CD4-positive, alpha-beta T cell treated with Interleukin-6 at 100 ng/mL for 8 hours (primary cell): ENCODE data around the gene TRIM72.
A peak's percentile ranks its signal among the peaks of the same experiment; 100 is the strongest.
"Not testable (repeated sequence)": the region's sequence is repeated elsewhere in the genome, so short reads cannot be mapped to it uniquely, and the experiment has no call there.

ENCODE experiments used
- DNase-seq: peaks from one replicate; pipeline ENCODE4 v3.0.0-alpha.2; 2020; ENCODE audit warnings: mixed read lengths, low spot score

Gene TRIM72

DNA sequence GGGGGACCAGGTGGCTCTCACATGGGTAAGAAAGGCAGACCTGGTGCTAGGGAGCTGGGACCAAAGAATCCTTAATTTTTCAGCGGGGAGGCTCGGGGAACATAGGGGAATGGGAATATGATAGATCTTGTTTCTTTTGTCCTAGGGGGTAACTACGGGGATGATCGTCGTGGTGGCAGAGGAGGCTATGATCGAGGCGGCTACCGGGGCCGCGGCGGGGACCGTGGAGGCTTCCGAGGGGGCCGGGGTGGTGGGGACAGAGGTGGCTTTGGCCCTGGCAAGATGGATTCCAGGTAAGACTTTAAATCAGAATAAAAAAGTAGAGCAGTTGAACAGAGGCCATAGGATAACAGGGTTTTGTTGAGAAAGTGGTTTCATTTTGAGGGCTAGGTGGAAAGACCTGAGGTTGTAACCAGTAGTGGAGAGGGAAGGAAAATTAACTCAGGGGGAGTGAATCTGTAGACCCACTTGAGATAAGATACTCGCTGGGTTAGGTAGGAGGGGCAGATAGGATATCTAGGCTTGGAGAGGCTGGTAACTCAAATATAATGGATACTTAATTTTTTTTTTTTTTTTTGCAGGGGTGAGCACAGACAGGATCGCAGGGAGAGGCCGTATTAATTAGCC lies 23.0 kb upstream of the TRIM72 start:
- DNase-seq = no peak

DNA sequence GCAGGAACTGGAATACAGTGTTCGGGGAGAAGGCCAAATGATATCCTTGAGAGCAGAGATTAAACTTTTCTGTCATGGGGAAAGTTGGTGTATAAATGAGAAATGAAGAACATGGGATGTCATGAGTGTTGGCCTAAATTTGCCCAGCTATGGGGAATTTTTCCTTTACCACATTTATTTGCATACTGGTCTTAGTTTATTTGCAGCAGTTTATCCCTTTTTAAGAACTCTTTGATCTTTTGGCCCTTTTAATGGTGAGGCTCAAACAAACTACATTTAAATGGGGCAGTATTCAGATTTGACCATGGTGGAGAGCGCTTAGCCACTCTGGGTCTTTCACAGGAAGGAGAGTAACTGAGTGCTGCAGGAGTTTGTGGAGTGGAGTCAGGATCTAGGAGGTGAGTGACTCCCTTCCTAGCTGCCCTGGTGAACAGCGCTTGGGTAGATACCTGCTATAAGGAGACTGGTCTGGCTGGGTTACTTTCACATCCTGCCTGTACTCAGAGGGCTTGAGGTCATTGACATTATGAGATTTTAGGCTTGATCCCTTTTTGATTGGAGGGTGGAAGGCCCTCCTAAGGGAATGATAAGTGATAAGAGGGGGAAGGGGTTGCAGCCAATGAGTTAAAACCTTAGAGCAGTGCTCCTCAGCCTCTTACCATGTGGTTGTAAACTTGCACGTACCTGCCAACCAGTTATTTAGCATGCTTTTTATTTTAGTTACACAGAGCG lies 22.1 kb upstream of the TRIM72 start:
- no peak for DNase-seq

DNA sequence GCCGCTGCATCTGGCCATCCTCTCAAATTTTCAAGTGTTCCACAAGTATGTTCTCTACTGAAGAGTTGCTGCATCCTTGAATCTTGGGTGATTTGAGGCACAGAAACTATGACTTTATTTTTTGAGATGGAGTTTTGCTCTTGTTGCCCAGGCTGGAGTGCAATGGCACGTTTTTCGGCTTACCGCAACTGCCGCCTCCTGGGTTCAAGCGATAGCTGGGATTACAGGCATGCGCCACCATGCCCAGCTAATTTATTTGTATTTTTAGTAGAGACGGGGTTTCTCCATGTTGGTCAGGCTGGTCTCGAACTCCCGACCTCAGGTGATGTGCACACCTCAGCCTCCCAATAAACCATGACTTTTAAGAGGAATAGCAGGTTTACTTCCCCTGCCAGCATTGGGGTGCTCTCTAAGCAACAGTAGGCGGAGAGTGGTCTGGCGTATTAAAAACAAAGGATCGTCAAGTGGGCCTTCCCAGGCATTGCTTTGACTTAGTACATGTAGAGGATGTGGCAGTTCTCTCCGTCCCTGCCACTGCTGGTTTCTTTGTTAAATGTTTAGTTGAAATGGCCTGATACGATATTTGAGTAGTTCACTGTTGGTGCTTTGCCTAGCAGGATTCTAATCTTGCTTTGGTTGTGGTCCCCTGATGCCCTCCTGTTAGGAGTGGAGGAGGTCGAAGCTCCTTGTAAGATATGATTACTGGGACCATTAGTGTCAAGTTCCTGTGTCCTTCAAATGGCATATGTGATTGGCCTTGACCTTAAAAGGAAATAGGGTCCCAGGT lies 20.9 kb upstream of the TRIM72 start:
- no peak for DNase-seq

DNA sequence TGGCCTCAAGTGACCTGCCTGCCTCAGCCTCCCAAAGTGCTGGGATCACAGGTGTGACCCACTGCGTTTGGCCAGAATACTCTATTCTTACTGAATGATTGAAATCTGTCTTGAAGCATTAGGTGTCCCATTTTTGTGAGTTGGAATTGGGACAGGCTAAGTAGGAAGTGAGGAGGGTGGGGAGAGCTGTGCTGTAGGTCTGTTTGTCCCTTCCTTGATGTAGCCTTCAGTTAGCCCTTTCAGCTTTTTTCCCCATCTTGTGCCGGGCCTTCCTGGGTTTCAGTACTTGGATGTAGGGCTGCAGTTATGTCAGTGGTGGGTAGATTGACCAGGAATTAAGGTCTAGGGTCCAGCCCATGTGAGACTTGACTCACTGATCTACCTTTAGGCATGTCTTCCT lies 20.0 kb upstream of the TRIM72 start:
- DNase-seq = no peak

DNA sequence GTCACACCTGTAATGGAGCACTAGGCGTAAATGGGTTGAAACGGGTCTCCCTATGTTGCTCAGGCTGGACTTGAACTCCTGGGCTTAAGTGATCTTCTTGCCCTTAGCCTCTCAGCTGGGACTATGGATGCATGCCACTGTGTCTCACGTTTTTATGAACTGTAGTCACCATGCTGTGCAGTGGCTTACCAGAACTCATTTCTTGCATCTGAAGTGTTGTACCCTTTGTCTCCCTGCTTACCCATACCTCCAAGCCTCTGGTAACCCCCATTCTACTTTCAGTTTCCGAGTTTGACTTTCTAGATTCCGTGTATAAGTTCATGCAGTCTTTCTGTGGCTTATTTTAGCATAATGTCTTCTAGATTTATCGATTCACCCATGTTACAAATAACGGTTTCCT lies 19.0 kb upstream of the TRIM72 start:
- DNase-seq = no peak

DNA sequence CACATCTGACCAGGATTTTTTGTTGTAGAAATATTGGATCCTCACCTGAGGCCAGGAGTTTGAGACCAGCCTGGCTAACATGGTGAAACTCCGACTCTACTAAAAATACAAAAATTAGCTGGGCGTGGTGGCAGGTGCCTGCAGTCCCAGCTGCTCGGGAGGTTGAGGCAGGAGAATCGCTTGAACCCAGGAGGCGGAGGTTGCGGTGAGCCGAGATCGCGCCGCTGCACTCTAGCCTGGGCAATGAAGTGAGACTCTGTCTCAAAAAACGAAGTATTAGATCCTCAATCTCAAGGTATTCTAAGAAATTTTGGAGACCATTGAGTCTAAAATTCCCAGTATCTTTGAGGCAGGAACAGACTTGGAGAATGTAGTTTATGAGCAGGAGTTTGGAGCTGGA lies 18.1 kb upstream of the TRIM72 start:
- DNase-seq = not testable (repeated sequence)

DNA sequence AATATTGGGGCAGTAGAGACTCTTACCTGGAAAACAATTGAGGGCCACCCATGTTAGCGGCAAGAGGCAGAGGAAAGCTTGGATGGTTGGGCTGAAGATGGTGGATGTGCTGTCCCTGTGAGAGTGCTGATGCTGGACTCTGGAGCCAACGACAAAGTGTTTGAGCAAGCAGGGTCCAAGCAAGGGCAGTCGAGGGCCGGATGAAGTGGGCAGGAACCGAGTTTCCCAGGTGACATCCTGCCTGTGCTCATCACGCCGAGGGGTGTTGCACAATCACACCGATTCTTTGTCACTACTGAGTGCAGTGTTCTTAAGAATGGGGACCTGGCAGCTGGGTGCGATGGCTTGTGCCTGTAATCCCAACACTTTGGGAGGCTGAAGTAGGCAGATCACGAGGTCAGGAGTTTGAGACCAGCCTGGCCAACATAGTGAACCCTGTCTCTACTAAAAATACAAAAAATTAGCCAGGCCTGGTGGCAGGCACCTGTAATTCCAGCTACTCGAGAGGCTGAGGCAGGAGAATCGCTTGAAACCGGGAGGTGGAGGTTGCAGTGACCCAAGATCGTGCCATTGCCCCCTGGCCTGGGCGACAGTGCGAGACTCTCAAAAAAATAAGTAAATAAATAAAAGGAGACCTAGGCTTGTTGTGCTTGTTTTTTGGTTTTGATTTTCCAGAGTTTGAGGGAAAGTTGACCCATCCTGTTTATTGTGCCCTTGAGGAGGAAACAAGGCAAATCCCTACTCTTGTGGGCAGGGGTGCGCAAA lies 17.4 kb upstream of the TRIM72 start:
- DNase-seq = no peak

DNA sequence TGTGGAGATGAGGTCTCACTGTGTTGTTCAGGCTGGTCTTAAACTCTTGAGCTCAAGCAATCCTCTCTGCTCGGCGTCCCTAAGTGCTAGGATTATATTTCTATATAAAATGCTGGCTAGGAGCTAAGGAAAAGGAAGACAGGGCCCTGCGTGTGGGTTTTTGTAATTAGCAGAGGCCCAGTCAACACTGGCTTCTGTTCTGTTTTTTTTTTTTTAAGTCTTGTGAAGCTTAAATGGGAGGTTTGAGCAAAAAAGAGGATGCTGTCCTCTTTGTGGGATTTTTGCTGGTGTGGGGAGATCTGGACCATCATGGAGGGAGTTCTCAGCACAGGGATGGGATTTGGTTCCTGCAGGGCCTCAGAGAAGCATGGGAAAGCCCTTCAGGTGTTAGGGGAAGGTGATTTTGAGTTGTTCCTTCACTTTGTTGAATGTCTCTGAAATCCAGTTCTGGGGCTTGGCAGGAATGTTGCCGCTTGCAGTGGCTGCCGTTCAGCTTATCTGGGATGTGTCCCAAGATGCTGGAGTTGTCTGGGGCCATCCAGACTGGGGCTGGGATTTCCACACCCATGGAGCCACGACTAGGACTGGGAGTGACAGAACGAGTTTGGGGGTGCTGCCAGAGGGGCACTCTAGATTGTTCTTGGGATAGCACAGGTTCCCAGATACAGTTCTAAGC lies 15.6 kb upstream of the TRIM72 start:
- DNase-seq = no peak

DNA sequence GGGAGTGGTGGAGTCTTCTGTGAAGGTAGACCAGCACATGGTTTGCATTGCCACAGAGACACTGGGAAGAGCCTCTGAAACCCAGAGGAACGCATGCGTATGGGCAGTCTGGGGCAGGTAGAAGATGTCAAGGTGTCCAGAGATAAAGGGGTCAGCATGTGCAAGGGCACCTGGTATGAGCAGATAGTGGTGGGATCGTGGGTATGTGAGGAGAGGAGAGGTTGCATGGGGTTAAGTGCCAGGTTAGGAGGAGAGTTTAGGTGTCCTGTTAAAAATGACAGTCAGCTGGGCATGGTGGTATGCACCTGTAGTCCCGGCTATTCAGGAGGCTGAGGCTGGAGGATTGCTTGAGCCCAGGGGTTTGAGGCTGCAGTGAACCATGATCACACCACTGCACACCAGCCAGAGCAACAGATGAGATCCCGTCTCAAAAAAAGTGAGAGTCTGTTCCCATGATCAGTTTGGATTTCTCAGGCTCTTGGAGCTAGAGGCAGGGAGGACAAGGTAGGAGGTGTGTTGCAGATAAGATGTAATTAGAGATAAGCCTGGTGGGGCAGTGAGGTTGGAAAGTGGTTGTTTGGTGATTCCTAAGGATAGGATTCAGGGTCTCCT lies 14.4 kb upstream of the TRIM72 start:
- no peak for DNase-seq

DNA sequence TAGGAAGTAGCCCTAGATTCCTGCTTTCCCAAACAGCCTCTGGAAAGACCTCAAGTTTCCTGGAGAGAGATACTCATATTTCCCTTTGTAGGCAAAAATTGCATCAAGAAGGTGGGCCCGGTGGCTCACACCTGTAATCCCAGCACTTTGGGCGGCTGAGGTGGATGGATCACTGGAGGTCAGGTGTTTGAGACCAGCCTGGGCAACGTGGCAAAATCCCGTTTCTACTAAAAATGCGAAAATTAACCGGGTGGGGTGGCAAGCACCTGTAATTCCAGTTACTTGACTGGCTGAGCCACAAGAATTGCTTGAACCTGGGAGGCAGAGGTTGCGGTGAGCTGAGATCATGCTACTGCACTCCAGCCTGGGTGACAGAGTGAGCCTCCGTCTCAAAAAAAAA lies 13.8 kb upstream of the TRIM72 start:
- not testable (repeated sequence) for DNase-seq

DNA sequence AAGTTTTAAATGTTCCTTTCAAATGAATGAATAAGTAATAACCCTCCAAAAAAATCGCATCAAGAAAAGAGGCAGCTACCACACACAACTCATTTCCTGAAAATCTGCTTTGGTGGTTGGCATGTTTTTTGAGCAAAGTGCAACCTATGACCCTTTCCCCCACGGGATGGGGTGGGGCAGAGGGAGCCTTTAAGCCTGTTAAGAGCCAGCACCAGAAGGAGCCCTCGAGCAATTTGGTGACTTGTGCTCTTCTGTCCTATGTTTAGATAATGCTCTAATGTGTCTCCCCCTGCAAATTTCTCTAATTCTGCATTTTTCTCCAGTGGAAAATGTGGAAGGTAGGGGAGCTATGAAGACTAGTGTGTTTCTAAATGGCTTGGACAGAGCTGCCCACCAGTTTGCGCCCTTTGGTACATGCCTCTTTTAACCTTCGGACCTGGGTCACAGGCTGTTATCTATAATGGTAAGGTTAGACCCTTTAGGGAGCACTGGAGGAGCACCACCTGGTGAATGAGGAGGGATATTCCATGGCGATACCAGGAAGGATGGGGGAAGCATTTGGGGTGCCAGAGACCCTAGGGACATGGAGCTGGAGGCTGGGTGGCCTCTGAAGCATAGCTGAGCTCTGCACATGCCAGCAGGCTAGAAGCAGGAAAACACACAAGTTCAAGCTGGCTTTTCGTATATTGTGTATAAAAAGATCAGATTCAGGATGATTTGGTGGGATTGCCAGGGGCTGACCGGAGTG lies 12.9 kb upstream of the TRIM72 start:
- peak; percentile 51 for DNase-seq

DNA sequence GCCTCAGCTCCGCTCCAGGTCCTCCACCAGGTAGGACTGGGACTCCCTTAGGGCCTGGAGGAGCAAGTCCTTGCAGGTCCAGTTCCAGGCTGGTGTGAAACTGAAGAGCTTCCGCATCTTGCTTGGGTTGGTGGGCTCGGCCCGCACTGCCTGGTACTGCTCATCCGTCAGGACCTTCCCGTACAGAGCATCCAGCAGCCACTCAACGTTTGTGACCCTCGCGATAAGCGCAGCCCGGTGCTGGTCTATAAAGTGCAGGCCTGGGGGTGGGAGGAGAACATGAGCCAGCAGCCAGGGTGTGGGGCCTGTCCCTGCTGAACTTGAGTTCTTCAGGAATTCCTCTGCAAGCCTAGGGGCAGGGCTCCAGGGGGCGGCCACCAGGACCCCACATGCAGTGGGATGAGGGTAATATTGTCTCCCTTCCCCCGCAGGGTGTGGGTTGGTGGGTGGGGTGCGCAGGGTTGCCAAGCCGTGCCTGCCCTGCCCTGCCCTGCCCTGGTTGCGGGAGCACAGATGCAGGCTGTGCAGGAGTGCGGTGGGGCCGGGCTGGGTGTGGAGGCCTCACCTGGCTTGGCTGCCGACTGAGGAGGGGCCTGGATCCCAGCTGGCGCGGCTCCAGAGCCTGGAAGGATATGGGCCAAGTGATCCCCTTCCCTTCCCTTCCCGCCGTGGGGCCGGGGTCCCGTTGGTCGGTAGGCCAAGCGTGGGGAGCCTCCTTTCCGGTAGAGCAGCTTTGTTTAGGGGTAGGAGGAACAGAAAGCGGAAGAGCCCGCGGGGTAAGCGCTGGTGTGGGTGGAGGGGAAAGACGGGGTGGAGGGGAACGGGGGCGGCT lies 12.1 kb upstream of the TRIM72 start:
- peak; percentile 30 for DNase-seq

DNA sequence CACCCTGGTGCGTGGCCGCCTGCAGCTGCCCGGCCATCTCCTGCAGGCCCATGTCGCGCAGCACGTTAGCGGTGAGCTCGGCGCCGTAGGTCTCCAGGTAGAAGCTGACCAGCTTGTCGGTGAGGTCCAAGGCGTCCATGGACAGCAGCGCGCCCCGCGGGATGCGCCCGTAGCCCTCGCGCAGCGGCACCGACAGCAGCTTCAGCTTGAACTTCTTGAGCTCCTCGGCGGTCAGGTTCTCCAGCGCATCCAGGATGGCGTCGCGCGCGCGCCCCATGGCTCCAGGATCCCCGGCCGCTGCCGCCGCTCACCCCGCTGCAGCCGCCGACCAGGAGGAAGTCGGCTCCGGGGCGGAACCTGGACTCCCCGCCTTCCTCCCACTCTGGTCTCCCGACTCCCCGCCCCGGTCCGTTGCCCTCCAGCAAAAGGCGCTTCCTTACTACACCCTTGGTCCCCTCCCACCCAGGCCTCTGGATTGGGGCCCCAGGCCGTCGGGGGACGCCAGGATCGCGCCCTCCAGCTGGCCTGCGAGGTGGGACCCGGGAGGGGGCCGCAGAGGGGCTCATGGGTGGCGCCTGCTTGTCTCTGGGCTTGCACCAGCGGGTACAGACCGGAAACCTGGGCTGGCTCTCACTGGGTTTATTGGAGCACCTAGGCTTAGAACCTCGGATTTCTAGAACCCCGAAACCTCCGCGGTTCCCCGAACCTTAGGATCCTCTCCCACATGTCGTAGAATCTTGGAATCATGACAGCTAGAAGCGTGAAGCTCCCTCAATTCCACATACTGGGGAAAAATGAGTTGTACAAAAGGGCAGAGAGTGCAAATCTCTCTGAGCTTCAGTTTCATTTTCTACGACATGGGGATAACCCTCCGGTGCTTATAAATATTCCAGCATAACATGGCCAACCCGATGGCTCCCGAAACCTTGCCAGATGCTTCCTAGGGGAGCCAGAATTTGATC lies 11.2 kb upstream of the TRIM72 start, which contains the start of gene PYCARD:
PYCARD (minus strand) TSS at position 347 of the 962 bp plus-strand sequence; CDS start at position 277, 70 bp downstream.
- DNase-seq = no peak

DNA sequence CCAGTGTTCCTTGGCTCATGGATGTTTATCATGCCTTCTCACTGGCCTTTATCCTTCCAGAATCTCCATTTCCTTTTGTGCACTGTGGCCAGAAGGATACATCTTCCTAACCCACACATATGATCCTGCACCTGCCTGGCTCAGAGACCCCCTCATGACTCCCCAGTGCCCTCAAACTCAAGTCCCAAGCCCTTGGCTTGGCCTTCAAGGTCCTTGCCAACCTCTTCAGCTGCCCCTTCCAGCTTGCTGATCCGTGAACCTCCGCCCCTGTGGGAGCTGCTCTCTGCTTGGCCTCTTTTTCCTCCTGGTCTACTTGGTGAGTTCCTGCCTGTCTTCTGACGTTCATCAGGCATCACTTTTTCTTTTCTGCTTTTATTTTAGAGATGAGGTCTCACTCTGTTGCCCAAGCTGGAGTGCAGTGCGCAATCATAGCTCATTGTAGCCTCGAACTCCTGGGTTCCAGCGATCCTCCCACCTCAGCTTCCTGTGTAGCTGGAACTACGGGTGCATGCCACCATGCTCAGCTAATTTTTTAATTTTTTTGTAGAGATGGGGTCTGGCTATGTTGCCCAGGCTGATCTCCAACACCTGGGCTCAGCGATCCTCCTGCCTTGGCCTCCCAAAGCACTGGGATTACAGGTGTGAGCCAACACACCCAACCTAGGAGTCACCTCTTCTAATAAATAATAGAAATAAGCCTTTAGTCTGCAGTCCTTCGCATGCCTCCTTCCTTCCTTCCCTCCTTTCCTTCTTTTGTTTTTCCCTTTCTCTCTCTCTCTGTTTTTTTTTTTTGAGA lies 8.8 kb upstream of the TRIM72 start:
- no peak for DNase-seq

DNA sequence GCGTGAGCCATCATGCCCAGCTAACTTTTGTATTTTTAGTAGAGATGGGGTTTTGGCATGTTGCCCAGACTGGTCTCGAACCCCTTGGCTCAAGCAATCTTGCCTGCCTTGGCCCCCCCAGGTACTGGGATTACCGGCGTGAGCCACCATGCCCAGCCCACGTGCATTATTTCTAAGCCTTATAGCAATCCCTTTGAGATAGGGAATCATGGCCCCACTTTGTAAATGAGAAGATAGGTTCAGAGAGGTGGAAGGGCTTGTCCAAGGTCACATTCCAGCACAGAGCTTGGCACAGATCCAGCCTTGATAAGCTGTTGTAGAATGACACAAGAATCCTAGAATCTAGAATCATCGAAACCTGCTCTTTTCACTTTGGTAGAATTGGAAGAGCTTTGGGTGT lies 7.1 kb upstream of the TRIM72 start:
- DNase-seq = no peak

DNA sequence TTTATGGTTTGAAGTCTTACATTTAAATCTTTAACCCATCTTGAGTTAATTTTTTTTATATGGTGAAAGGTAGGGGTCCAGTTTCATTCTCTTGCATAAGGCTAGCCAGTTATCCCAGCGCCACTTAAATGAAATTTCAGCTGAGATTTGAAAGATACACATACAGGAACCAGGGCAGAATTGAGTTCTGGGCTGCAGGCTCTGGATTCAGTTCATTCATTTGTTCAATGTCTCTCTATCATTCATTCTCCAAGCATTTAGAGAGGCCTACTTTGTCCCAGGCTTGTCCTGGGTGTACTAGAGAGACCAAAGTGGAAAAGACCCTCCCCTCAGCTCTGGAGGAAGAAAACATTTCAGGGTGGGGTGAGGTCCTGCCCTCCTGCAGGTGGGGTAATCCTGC lies 577 bp upstream of the TRIM72 start:
- no peak for DNase-seq

DNA sequence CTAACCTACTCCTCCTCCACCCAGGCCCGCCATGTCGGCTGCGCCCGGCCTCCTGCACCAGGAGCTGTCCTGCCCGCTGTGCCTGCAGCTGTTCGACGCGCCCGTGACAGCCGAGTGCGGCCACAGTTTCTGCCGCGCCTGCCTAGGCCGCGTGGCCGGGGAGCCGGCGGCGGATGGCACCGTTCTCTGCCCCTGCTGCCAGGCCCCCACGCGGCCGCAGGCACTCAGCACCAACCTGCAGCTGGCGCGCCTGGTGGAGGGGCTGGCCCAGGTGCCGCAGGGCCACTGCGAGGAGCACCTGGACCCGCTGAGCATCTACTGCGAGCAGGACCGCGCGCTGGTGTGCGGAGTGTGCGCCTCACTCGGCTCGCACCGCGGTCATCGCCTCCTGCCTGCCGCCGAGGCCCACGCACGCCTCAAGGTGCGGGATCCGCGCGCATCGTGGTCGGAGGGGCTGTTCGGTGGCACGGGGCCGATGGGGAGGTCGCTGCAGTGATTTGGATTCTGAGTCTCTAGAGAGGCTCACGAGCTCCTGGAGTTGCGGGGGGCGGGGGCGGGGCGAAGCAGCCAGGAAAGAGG lies 878 bp downstream of the TRIM72 start:
- no peak for DNase-seq
